Stimulated activated CD8-positive, alpha-beta memory T cell treated with anti-CD3 and anti-CD28 coated beads, Interleukin-7, amount 100 ng/mL, for 24 hours (primary cell): Measurements from ENCODE around the gene SLC22A25.
"Not testable (repeated sequence)": the region's sequence is repeated elsewhere in the genome, so short reads cannot be mapped to it uniquely, and the experiment has no call there.

Experiments
- DNase-seq: peaks from one replicate; pipeline ENCODE4 v3.0.0-alpha.2; 2020; ENCODE audit warnings: low read depth

Gene SLC22A25

GRCh38 chr11:63235471-63236461 lies 7.6 kb downstream of the SLC22A25 start:
- not testable (repeated sequence) for DNase-seq

- DNase-seq = no peak
These were observed 13.6 kb downstream of the SLC22A25 start for GRCh38 chr11:63229815-63230214.

- no peak for DNase-seq
These were observed 15.8 kb downstream of the SLC22A25 start for GRCh38 chr11:63227521-63228107.

GRCh38 chr11:63226488-63227114 lies 16.8 kb downstream of the SLC22A25 start:
- DNase-seq = no peak

GRCh38 chr11:63214093-63214492 lies 29.3 kb downstream of the SLC22A25 start:
- no peak for DNase-seq

GRCh38 chr11:63212742-63213141 lies 30.7 kb downstream of the SLC22A25 start:
- no peak for DNase-seq

- DNase-seq = no peak
These were observed 33.3 kb downstream of the SLC22A25 start for GRCh38 chr11:63210111-63210510.
